Glomerular visceral epithelial cell (primary cell): Measurements from ENCODE around the gene FSTL1.
A peak's percentile ranks its signal among the peaks of the same experiment; 100 is the strongest.

Experiments used
- DNase-seq: peaks from one replicate; pipeline ENCODE4 v3.0.0-alpha.2; 2016; ENCODE audit errors: extremely low spot score

The FSTL1 gene

DNA sequence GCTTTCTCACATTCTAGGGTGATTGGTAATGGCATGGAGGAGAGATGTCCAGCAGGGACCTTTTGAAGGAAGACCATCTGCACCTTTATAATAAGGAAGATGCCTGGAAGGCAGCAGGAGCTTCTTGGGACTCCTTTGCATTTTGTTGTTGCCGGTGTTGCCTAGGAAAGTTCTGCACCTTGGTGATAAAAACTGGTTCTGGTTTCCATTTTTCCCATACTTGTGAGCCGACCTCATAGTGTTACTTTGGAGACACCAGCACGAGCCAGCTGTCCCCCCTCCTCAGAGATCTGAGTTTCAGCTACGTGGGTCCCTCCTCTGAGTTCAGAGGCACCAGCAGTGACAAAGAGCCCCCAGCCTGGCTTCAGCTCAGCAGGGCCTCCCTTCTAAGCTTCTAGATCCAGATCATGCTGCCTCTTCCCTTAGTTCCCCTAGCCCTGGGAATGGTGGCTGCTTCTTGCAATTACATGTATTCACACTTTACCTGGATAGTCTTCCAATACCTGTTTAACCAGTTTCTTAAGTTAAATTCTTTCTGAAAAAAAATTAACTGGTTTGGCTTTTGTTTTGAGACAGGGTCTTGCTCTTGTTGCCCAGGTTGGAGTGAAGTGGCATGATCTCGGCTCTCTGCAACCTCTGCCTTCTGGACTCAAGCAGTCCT is 18.0 kb upstream of the FSTL1 start:
- no peak for DNase-seq

- DNase-seq, result no peak
Observed at GRCh38 chr3:120462409-120462959, 11.7 kb upstream of the FSTL1 start.

DNA sequence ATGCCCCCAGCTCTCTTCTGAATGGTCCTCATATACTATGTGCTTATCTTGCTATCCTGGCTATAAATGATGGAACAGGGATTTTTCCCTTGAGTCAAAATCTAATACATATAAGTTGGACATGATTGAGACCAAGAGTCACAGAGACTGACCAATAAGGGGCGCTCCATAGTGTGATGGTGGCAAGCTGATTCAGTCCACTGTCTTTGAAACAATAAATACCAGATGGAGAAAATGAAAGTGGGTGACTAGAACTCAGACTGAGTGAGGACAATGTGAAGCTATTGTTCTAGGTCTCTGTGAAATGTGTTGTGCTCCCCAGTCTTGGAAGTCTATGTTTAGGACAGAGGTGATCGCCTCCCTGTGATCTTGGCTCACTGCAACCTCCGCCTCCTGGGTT is 10.6 kb upstream of the FSTL1 start:
- no peak for DNase-seq

- no peak for DNase-seq
Observed at GRCh38 chr3:120460862-120461261, 10.1 kb upstream of the FSTL1 start.

GRCh38 chr3:120460181-120460790 is 9.5 kb upstream of the FSTL1 start:
- no peak for DNase-seq

DNA sequence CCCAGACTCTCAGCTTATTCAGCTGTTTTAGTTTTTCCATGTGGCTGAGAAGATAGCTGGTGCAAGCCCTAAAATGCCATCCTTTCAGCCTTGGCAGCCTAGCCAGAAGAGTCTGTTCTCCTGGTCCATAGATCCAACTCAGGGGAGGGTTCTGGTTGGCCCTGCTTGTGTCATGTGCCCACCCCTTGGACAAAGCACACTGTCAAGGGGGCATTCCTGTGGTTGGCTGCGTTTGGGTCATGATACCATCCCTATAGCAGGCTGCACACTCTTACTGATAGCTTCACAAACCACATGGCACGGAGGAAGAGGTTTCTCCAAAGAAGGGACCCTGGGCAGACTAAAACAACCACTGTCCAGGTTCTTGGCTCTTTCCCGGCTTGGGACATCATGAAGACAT is 8.4 kb upstream of the FSTL1 start:
- peak; percentile 35 for DNase-seq

DNA sequence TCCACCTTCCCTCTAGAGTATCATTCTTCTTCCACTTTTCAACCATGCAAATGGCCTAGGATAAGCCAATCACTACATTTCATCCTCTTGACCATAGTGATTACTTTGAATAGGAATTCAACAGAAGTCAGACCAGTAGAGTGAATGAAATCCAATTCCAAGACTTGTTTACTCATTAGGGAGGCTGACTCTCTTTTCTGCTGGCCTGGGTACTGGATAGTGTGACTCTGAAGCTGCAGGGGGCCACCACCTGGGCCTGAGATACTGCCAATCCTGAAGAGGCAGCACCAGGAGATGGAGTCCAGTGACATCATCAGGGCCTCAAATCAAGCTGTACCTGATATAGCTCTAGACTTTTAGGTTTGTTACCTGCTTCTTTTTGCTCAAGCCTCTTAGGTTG is 7.0 kb upstream of the FSTL1 start:
- DNase-seq, result no peak

DNA sequence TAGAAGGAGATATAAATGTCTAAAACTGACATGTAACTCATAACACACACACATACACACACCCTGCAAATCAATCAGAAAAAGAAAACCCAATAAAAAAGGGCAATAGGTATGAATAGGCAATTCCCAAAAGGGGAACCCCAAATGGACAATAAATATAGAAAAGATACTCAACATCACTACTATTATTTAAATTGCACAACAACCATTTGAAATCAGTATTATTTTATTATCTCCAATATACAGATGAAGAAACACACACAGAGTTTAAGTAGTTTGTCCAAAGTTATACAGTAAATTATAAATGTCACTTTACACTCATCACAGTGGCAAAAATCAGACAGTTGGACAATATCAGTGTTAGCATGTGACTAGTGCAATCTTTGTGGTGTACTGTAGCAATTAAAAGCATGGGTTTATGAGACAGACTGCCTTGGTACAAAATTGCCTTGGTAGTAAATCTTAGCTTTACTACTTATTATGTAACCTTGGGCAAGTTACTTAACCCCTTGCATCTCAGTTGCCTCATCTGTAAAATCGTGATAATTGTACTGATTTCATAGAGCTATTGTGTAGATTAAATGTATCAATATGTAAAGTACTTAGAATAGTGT is 3.4 kb upstream of the FSTL1 start:
- DNase-seq, result no peak

GRCh38 chr3:120452816-120453215 is 2.0 kb upstream of the FSTL1 start:
- DNase-seq, result no peak

DNA sequence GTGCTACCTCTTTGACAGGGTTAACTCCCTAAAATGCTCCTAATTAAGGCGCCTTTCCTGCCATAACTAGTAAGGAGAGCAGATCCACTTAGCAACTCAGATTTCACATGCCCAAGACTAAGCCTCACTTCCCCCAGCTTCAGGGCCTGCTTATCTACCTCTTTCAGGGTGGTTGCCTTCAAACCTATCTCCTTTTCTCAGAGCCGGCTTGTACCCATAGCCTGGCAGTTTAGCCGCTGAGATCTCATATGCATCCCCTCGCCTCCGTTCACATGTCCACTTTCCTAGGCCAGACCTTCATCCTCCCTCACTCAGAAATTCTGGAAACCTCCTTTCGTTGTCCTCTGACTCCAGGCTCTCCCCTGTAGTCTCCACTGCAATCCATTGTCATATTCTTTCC is 1.0 kb upstream of the FSTL1 start:
- DNase-seq, result no peak

GRCh38 chr3:120451272-120451761 is 525 bp upstream of the FSTL1 start:
- no peak for DNase-seq

DNA sequence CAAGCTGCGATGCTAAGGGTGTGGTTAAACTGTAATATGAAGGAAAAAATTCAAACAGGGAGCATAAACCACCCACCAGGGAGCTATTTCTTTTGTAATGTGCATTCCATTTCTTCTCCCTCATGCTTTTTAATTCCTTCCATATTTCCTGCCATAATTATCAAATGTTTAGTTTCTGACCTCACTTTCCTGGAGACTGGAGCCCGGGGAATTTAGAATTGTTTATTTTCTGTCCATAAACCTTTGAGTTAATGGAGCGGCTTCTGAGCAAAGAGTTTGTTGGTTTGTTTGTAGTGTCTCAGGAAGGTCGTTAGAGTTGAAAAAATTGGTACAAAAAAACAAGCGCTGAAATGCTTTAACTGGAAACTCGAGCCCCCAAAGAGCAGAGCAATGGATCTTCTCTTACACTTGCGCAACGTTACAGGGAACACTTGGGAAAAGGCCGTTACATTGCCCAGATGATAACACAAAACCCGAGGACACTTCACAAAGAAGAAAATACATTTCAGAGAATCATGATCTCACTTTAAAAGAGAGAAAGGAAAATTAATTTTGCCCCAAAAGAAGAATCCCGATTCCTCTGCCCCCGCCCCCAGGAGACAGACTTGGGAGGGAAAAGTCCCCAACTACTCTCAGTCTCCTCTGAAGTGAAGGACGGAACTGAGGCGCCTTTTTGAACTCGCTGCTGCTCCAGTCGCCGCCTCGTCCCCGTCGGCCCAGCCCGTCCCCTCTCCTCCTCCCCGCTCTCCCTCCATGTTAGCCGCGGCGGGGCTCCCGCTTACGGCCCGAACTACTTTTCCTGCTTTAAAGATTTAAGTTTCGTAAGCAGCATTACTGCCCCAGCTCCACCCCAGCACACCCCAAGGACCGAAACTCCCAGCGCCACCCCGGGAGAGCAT is 842 bp downstream of the FSTL1 start:
- DNase-seq, result peak; percentile 35

DNA sequence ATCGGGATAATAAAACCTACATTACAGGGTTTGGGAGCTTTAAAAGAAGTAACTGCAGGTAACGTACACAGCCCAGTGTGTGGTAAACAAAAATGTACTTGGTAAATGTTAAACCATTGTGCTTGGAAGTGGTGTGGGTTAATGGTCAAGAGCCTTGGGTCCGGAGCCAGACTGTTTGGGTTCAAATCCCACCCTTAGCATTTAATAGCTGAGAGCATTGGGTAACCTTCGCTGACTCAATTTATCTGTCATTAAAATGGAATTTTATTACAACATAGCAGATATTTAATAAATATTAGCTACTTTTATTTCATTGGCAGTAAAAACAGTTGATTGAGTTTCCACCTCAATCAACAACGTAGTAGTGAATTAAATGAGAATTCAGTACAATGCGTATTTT is 1.5 kb downstream of the FSTL1 start:
- no peak for DNase-seq

- DNase-seq, result peak; percentile 81
Observed at GRCh38 chr3:120448756-120449155, 2.0 kb downstream of the FSTL1 start.

- no peak for DNase-seq
Observed at GRCh38 chr3:120446891-120447668, 3.7 kb downstream of the FSTL1 start.

DNA sequence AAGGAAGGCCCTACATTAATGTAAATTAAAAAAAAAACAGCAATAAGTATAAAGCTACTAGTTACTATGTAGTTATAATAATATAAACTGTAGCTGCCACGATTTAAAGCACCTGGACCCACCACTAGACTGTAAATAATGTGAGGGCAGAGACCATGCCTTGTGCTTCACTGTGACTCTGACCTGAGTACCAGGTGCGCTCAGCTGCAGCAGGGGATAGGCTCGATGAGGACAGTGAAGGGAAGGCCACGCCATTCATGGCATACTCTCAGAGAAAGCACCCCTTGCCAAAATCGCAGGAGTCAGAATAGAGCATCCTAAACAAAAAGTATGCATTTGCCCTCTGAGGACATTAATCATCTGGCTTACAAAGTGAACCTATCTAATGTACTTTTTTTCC is 5.1 kb downstream of the FSTL1 start:
- DNase-seq, result no peak

DNA sequence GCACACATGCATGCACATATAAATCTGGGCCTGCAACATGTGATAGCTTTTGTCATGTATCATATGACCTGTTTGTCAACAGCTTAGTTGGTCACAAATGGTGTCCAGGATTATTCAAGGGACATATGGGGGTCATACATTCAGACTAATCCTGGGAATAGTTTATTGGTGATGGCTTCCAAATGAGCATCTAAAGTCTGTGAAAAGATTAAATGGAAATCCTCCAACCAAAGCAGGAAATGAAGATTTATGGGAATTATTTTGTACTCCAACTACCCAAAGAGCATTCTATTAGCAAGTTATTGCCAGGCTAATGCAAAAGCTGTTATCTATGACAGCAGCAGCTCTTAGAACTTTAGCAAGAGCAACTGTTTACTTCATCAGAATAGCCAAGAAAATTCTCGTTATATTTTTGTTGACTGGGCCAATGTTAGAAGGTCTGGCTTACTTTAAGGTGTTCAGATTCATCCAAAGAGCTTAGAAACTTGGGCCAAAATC is 7.1 kb downstream of the FSTL1 start:
- no peak for DNase-seq

- no peak for DNase-seq
Observed at GRCh38 chr3:120442975-120443517, 7.7 kb downstream of the FSTL1 start.

DNA sequence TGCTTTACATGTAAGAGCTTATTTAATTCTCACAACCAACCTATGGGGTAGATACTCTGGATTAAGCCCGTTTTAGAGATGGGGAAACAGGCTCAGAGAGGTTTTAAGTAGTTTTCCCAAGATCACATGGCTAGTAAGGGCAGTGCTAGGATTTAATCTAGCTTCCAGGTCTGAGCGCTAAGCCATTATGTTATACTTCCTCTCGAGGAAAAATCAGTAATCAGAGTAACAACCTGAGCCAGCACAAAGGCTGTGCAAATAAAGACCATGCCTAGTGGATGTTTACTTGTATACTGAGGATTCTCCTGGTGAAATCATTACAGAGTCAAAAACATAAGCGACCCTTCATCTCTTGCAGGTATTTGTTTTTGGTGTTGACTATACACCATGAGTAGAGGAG is 9.0 kb downstream of the FSTL1 start:
- DNase-seq, result no peak

DNA sequence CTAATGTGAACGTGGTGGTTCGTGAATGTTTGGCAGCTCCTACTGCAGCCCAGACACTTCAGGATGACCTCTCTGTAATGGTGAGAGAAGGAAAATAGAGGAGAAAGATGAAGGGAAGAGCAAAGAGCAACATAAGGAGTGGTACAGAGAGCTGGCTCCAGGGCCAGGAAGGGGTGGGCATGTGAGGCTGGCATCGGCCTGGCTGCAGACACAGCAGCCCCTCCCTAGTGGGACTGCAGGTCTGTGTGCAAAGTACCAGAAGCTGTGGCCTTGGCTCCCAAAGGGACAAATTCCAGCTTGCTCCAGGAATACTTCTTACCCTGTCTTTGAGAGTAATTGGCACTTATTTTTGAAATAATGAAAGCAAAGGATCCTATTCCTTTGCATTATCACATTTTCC is 10.0 kb downstream of the FSTL1 start:
- no peak for DNase-seq
